ENCODE data around the gene EMC6. TPM values are rescaled to one million over a fixed set of nuclear protein-coding genes. Genes with fewer than 3 reads are reported as not detected.

Gene EMC6
- polyA plus RNA-seq, 1 donor (not counting 4 experiments of a cell fraction or from before 2014, with no cell fraction given) = 35.4 TPM

- no peak for FAIRE-seq
- Histone ChIP-seq H3K9me1 (ENCODE audit: control insufficient read depth, extremely low read depth, insufficient read depth, low read length) (peaks cover 2% of the 10 kb centered on the region), H2AFZ (ENCODE audit: control insufficient read depth, low read length) (no peak overlapping the region), H3K36me3 (ENCODE audit: control insufficient read depth in 2 of 2, extremely low read depth in 1 of 2, insufficient read depth in 2 of 2, low read length in 2 of 2) (peaks cover 8 to 12% of the 10 kb centered on the region in 2 experiments), H3K4me2 (ENCODE audit: control insufficient read depth, extremely low read depth, insufficient read depth, low read depth, low read length) (no peak overlapping the region), H4K20me1 (ENCODE audit: control insufficient read depth, extremely low read depth, insufficient read depth, low read length) (no peaks in the 10 kb centered on the region), H3K4me1 (ENCODE audit: control insufficient read depth, extremely low read depth, insufficient read depth, low read length) (peaks cover 5% of the 10 kb centered on the region), H3K9ac (ENCODE audit: control insufficient read depth, extremely low read depth, insufficient read depth, low read length) (no peak overlapping the region), H3K79me2 (ENCODE audit: control insufficient read depth, insufficient read depth, low read length) (peaks cover 4% of the 10 kb centered on the region), H3K27me3 (ENCODE audit: control insufficient read depth, extremely low read depth, insufficient read depth, low read length) (no peaks in the 10 kb centered on the region), H3K27ac (ENCODE audit: control insufficient read depth, insufficient read depth, low read length) (no peak overlapping the region), H3K9me3 (ENCODE audit: control insufficient read depth, low read depth, low read length) (no peaks in the 10 kb centered on the region), H3K4me3 (ENCODE audit: control insufficient read depth in 2 of 3, extremely low read depth in 1 of 3, insufficient read depth in 2 of 3, low read depth in 1 of 3, low read length in 3 of 3) (no peak overlapping the region)
- DNase-seq (ENCODE audit: low read depth, low spot score) = no peak
- dilution Hi-C loops (cut with MboI; ENCODE audit: extremely low pct_ligation_motif_present, low sequenced_read_pairs) = no loop called here
- TF ChIP-seq EZH2 (IDR thresholded peaks at IDR 0.05; ENCODE audit: low read length) (no peak), CTCF (optimal IDR thresholded peaks at IDR 0.05 in 1 of 3, IDR thresholded peaks at IDR 0.05 in 1 of 3, conservative IDR thresholded peaks at IDR 0.05 in 1 of 3; ENCODE audit: extremely low read depth in 1 of 3, insufficient read depth in 2 of 3, low read length in 3 of 3) (no peak)
These were observed 26.7 kb upstream of the EMC6 start for GRCh38 chr17:3641717-3642486.

- Histone ChIP-seq H3K9ac (ENCODE audit: control insufficient read depth, extremely low read depth, insufficient read depth, low read length) (no peak overlapping the region), H3K9me3 (ENCODE audit: control insufficient read depth, low read depth, low read length) (no peaks in the 10 kb centered on the region), H3K27me3 (ENCODE audit: control insufficient read depth, extremely low read depth, insufficient read depth, low read length) (no peaks in the 10 kb centered on the region), H3K4me2 (ENCODE audit: control insufficient read depth, extremely low read depth, insufficient read depth, low read depth, low read length) (no peak overlapping the region), H2AFZ (ENCODE audit: control insufficient read depth, low read length) (no peak overlapping the region), H3K4me1 (ENCODE audit: control insufficient read depth, extremely low read depth, insufficient read depth, low read length) (no peaks in the 10 kb centered on the region), H3K79me2 (ENCODE audit: control insufficient read depth, insufficient read depth, low read length) (no peaks in the 10 kb centered on the region), H3K36me3 (ENCODE audit: control insufficient read depth in 2 of 2, extremely low read depth in 1 of 2, insufficient read depth in 2 of 2, low read length in 2 of 2) (peaks cover 11 to 12% of the 10 kb centered on the region in 2 experiments), H3K27ac (ENCODE audit: control insufficient read depth, insufficient read depth, low read length) (no peak overlapping the region), H3K4me3 (ENCODE audit: control insufficient read depth in 2 of 3, extremely low read depth in 1 of 3, insufficient read depth in 2 of 3, low read depth in 1 of 3, low read length in 3 of 3) (no peak overlapping the region), H3K9me1 (ENCODE audit: control insufficient read depth, extremely low read depth, insufficient read depth, low read length) (no peaks in the 10 kb centered on the region), H4K20me1 (ENCODE audit: control insufficient read depth, extremely low read depth, insufficient read depth, low read length) (no peaks in the 10 kb centered on the region)
- no peak for DNase-seq (ENCODE audit: low read depth, low spot score)
- TF ChIP-seq EZH2 (IDR thresholded peaks at IDR 0.05; ENCODE audit: low read length) (no peak), CTCF (optimal IDR thresholded peaks at IDR 0.05 in 1 of 3, IDR thresholded peaks at IDR 0.05 in 1 of 3, conservative IDR thresholded peaks at IDR 0.05 in 1 of 3; ENCODE audit: extremely low read depth in 1 of 3, insufficient read depth in 2 of 3, low read length in 3 of 3) (no peak)
- FAIRE-seq = no peak
- dilution Hi-C loops (cut with MboI; ENCODE audit: extremely low pct_ligation_motif_present, low sequenced_read_pairs) = no loop called here
These were observed 24.7 kb upstream of the EMC6 start for GRCh38 chr17:3643889-3644349.

All from keratinocyte (primary cell).